Stimulated activated CD8-positive, alpha-beta memory T cell treated with anti-CD3 and anti-CD28 coated beads, Interleukin-4, amount 100 ng/mL, for 48 hours (primary cell): ENCODE data around the gene FTL.
"Not testable (repeated sequence)": the region's sequence is repeated elsewhere in the genome, so short reads cannot be mapped to it uniquely, and the experiment has no call there.

Source experiments
- DNase-seq: peaks from one replicate; pipeline ENCODE4 v3.0.0-alpha.2; 2020

Gene FTL

GRCh38 chr19:48965040-48965805 lies at the start of gene FTL:
TSS of gene FTL (plus strand) at chr19:48965309. CDS start at chr19:48965508, 199 bp downstream.
- peak; percentile 94 for DNase-seq

GRCh38 chr19:48915757-48916156 lies 49.4 kb upstream of the FTL start:
- DNase-seq = no peak

GRCh38 chr19:48918071-48918470 lies 47.0 kb upstream of the FTL start:
- DNase-seq = no peak

GRCh38 chr19:48918801-48919247 lies 46.3 kb upstream of the FTL start:
- peak; percentile 41 for DNase-seq

- DNase-seq = not testable (repeated sequence)
Observed at GRCh38 chr19:48919271-48919670, 45.8 kb upstream of the FTL start.

- DNase-seq = no peak
Observed at GRCh38 chr19:48920949-48921348, 44.2 kb upstream of the FTL start.

- DNase-seq = no peak
Observed at GRCh38 chr19:48921721-48922500, 43.2 kb upstream of the FTL start.

GRCh38 chr19:48922548-48923490 lies 42.3 kb upstream of the FTL start:
- DNase-seq = no peak

- no peak for DNase-seq
Observed at GRCh38 chr19:48925240-48925843, 39.8 kb upstream of the FTL start.

GRCh38 chr19:48925890-48926289 lies 39.2 kb upstream of the FTL start:
- DNase-seq = not testable (repeated sequence)

GRCh38 chr19:48926909-48927308 lies 38.2 kb upstream of the FTL start:
- no peak for DNase-seq

- DNase-seq = not testable (repeated sequence)
Observed at GRCh38 chr19:48927692-48928091, 37.4 kb upstream of the FTL start.

GRCh38 chr19:48928164-48929025 lies 36.7 kb upstream of the FTL start:
- DNase-seq = no peak

- peak; percentile 85 for DNase-seq
Observed at GRCh38 chr19:48933382-48933932, 31.7 kb upstream of the FTL start, which contains the start of gene DHDH. TSS of gene DHDH (plus strand) at chr19:48933699. CDS start at chr19:48933722, 23 bp downstream.

GRCh38 chr19:48934837-48935236 lies 30.3 kb upstream of the FTL start:
- DNase-seq = no peak

- DNase-seq = no peak
Observed at GRCh38 chr19:48935864-48936263, 29.2 kb upstream of the FTL start.

GRCh38 chr19:48938256-48938655 lies 26.9 kb upstream of the FTL start:
- no peak for DNase-seq

- DNase-seq = no peak
Observed at GRCh38 chr19:48940902-48941301, 24.2 kb upstream of the FTL start.

GRCh38 chr19:48943081-48943480 lies 22.0 kb upstream of the FTL start:
- no peak for DNase-seq

GRCh38 chr19:48945415-48945814 lies 19.7 kb upstream of the FTL start:
- DNase-seq = no peak

- no peak for DNase-seq
Observed at GRCh38 chr19:48945817-48946216, 19.3 kb upstream of the FTL start.
